ENCODE data around the gene UNC45A.

The UNC45A gene

GRCh38 chr15:90929246-90930019 is 5.7 kb upstream of the UNC45A start:
- peak overlapping the region; percentile 92 for H3K4me3 ChIP-seq (ENCODE audit: low read depth, low read length, poor library complexity, severe bottlenecking)
- H3K79me2 ChIP-seq (ENCODE audit: insufficient read depth, low read length), result no peaks in the 10 kb centered on the region
- peak overlapping the region; percentile 95 for H3K4me2 ChIP-seq (ENCODE audit: low read length)
- H3K4me1 ChIP-seq (ENCODE audit: insufficient read depth, low read length, severe bottlenecking), result peaks cover 37% of the 10 kb centered on the region
- H3K36me3 ChIP-seq (ENCODE audit: insufficient read depth, low read length), result no peaks in the 10 kb centered on the region
- H3F3A ChIP-seq (ENCODE audit: insufficient read depth, low read length), result no peaks in the 10 kb centered on the region
- H3K27me3 ChIP-seq (ENCODE audit: insufficient read depth, low read length), result no peaks in the 10 kb centered on the region
- TF ChIP-seq EZH2 (IDR thresholded peaks at IDR 0.05; ENCODE audit: borderline replicate concordance, low read length) (no peak), CTCF (IDR thresholded peaks at IDR 0.05; ENCODE audit: low read length) (no peak)
- H3K9me2 ChIP-seq (ENCODE audit: low read depth, low read length), result no peaks in the 10 kb centered on the region
- no peaks in the 10 kb centered on the region for H4K20me1 ChIP-seq (ENCODE audit: insufficient read depth, low read length)
- peak overlapping the region; percentile 90 for H3K27ac ChIP-seq (ENCODE audit: low read depth, low read length, poor library complexity, severe bottlenecking)
- peak overlapping the region; percentile 43 for H2AFZ ChIP-seq (ENCODE audit: low read length)
- peak overlapping the region; percentile 89 for H3K9ac ChIP-seq (ENCODE audit: low read length)
- H3K9me3 ChIP-seq (ENCODE audit: low read length), result no peaks in the 10 kb centered on the region

DNA sequence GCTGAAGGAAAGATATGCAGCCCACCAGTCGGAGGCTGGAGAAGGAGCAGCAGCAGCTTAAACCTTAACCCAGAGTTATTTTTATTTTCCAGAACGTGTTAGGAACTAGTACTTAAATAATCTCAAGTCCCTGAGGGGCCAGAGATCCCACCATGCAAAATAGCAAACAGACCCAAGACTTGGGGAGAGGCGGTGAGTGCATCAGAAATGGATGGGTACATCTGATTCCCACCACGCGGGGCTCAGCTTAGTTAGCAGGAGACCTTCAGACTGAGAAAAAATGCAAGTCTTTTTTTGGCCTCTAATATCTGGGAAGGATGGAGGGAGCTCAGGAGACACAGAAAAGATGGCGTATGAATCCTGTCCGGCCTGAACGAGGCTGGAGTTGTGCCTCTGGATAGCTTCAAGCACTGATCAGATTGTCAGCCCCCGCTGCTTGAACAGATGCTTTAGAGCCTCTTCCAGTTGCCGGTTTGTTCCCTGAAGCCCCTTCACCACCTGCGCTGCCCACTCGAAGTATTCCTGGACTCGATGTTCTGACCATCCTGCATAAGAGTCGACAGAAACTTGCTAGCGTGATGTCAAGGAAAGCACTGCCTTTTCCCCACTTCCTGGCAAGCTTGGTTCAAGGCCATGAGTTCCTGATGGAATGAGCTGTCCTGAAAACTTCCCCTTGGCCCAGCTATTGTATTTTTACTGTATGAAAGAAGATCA is 4.1 kb upstream of the UNC45A start:
- peak overlapping the region; percentile 90 for H3K27ac ChIP-seq (ENCODE audit: low read depth, low read length, poor library complexity, severe bottlenecking)

GRCh38 chr15:90931575-90931827 is 3.6 kb upstream of the UNC45A start:
- H4K20me1 ChIP-seq (ENCODE audit: insufficient read depth, low read length), result no peaks in the 10 kb centered on the region
- no peaks in the 10 kb centered on the region for H3K36me3 ChIP-seq (ENCODE audit: insufficient read depth, low read length)
- H2AFZ ChIP-seq (ENCODE audit: low read length), result no peak overlapping the region
- H3K79me2 ChIP-seq (ENCODE audit: insufficient read depth, low read length), result no peaks in the 10 kb centered on the region
- H3K4me2 ChIP-seq (ENCODE audit: low read length), result peak overlapping the region; percentile 95
- peak overlapping the region; percentile 90 for H3K27ac ChIP-seq (ENCODE audit: low read depth, low read length, poor library complexity, severe bottlenecking)
- no peaks in the 10 kb centered on the region for H3K9me3 ChIP-seq (ENCODE audit: low read length)
- peaks cover 50% of the 10 kb centered on the region for H3K4me1 ChIP-seq (ENCODE audit: insufficient read depth, low read length, severe bottlenecking)
- H3K4me3 ChIP-seq (ENCODE audit: low read depth, low read length, poor library complexity, severe bottlenecking), result peak overlapping the region; percentile 92
- no peaks in the 10 kb centered on the region for H3F3A ChIP-seq (ENCODE audit: insufficient read depth, low read length)
- no peak for TF ChIP-seq EZH2 (IDR thresholded peaks at IDR 0.05; ENCODE audit: borderline replicate concordance, low read length)
- no peak for TF ChIP-seq CTCF (IDR thresholded peaks at IDR 0.05; ENCODE audit: low read length)
- H3K27me3 ChIP-seq (ENCODE audit: insufficient read depth, low read length), result no peaks in the 10 kb centered on the region
- H3K9me2 ChIP-seq (ENCODE audit: low read depth, low read length), result no peaks in the 10 kb centered on the region
- peak overlapping the region; percentile 89 for H3K9ac ChIP-seq (ENCODE audit: low read length)

More for the DNA sequence above, 4.1 kb upstream of the UNC45A start:
- TF ChIP-seq CTCF (IDR thresholded peaks at IDR 0.05; ENCODE audit: low read length) (no peak), EZH2 (IDR thresholded peaks at IDR 0.05; ENCODE audit: borderline replicate concordance, low read length) (no peak)
- H3K4me1 ChIP-seq (ENCODE audit: insufficient read depth, low read length, severe bottlenecking), result peaks cover 46% of the 10 kb centered on the region
- peak overlapping the region; percentile 92 for H3K4me3 ChIP-seq (ENCODE audit: low read depth, low read length, poor library complexity, severe bottlenecking)
- no peaks in the 10 kb centered on the region for H3K27me3 ChIP-seq (ENCODE audit: insufficient read depth, low read length)
- H3K79me2 ChIP-seq (ENCODE audit: insufficient read depth, low read length), result no peaks in the 10 kb centered on the region
- no peak overlapping the region for H2AFZ ChIP-seq (ENCODE audit: low read length)
- no peaks in the 10 kb centered on the region for H3F3A ChIP-seq (ENCODE audit: insufficient read depth, low read length)
- H4K20me1 ChIP-seq (ENCODE audit: insufficient read depth, low read length), result no peaks in the 10 kb centered on the region
- no peaks in the 10 kb centered on the region for H3K36me3 ChIP-seq (ENCODE audit: insufficient read depth, low read length)
- H3K9ac ChIP-seq (ENCODE audit: low read length), result peak overlapping the region; percentile 89
- H3K9me3 ChIP-seq (ENCODE audit: low read length), result no peaks in the 10 kb centered on the region
- no peaks in the 10 kb centered on the region for H3K9me2 ChIP-seq (ENCODE audit: low read depth, low read length)
- H3K4me2 ChIP-seq (ENCODE audit: low read length), result peak overlapping the region; percentile 95

Data from OCI-LY1 (cell line).